Naive thymus-derived CD8-positive, alpha-beta T cell (primary cell): Measurements from ENCODE around the gene GART. TPM values are rescaled to one million over a fixed set of nuclear protein-coding genes. Genes with fewer than 3 reads are reported as not detected.

ENCODE experiments used
- ATAC-seq, 2 donors: fragments of 150-1000 bp; cut with Tn5 transposase in 1 of 2; sonication (Bioruptor Pico), chemical (Tn5 transposase) in 1 of 2; 1 replicate in 1 of 2; 2 replicates in 1 of 2; pipeline ENCODE4 v1.10.0; 2021; ENCODE audit warnings: mild to moderate bottlenecking in 2 of 2, moderate library complexity in 2 of 2
- POLR2A ChIA-PET: fragments of 350-600 bp; sonication (Branson Sonifier 250); formaldehyde crosslinking; loops from one replicate; lab custom pipeline; 2021; ENCODE audit warnings: antibody characterized with exemption; lab: Charles Lee
- DNase-seq, 10 donors: peaks; one replicate each; pipeline versions ENCODE4 v3.0.0 to v3.0.0-alpha.2; 2020 to 2022
- H3K27ac Mint-ChIP-seq, 10 donors: one replicate each; pipeline ENCODE4 v1.8.0; 2020 to 2022; ENCODE audit warnings: mild to moderate bottlenecking in 10 of 10, mixed read lengths in 10 of 10, moderate library complexity in 4 of 10, inconsistent platforms in 1 of 10
- H3K27me3 Mint-ChIP-seq, 5 donors: one replicate each; pipeline ENCODE4 v1.8.0; 2021 to 2022; ENCODE audit warnings: mixed read lengths in 5 of 5
- H3K36me3 Mint-ChIP-seq, 3 donors: one replicate each; pipeline ENCODE4 v1.8.0; 2020 to 2022; ENCODE audit warnings: mixed read lengths in 3 of 3, mild to moderate bottlenecking in 2 of 3, inconsistent platforms in 1 of 3
- H3K4me1 Mint-ChIP-seq, 4 donors: one replicate each; pipeline ENCODE4 v1.8.0; 2021 to 2022; ENCODE audit warnings: mixed read lengths in 4 of 4
- H3K4me3 Mint-ChIP-seq, 10 donors: one replicate each; pipeline ENCODE4 v1.8.0; 2020 to 2022; ENCODE audit warnings: mild to moderate bottlenecking in 10 of 10, mixed read lengths in 10 of 10, moderate library complexity in 6 of 10, inconsistent platforms in 1 of 10
- H3K9me3 Mint-ChIP-seq, 9 donors: one replicate each; pipeline ENCODE4 v1.8.0; 2020 to 2022; ENCODE audit warnings: mixed read lengths in 9 of 9, mild to moderate bottlenecking in 3 of 9, inconsistent platforms in 1 of 9, moderate library complexity in 1 of 9
- polyA plus RNA-seq, 3 donors: library from polyadenylated mRNA; unstranded; fragments of 300-500 nt; fragmentation: Illumina TruSeq; gene quantifications; one replicate each; pipeline ENCODE4 v1.2.3, GENCODE V29; 2021
- total RNA-seq, 8 experiments: library from RNA in 2 of 8; stranded (reverse) in 2 of 8; gene quantifications; one replicate each; pipeline ENCODE4 v1.2.3 and lab custom pipeline; 2021 to 2026

GART gene
- total and polyA plus RNA-seq, 5 experiments from 2014 or later, result 40.2 to 91.8 (median 54.4) TPM

DNA sequence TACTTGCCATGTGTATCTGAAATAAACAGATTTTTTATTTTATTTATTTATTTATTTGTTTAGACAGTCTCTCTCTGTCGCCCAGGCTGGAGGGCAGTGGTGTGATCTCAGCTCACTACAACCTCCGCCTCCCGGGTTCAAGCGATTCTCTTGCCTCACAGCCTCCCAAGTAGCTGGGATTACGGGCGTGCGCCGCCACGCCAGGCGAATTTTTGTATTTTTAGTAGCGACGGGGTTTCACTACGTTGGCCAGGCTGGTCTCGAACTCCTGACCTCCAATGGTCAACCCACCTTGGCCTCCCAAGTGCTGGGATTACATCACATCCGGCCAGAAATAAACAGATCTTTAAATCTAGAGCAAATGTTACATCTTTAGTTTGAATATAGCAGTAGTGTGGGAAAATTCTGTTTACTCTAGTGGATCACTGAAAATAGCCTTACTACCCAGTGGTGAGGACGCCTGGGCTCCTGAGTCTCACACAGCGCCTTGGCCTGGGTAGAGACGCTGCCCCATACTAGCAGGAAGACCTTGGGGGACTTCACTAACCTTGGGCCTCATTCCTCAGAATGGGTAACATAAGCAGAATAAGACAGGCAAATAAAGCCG, 709 bp downstream of the GART start:
- H3K27me3 Mint-ChIP-seq, result peaks cover 0 to 2% (median 0%) of the 10 kb centered on the region in 5 donors
- no peaks in the 10 kb centered on the region for H3K9me3 Mint-ChIP-seq
- H3K4me3 Mint-ChIP-seq, result peak overlapping the region; percentile 92 to 100 (median 99)
- H3K27ac Mint-ChIP-seq, result peak overlapping the region; percentile 99 to 100 (median 100)
- POLR2A ChIA-PET, result interaction anchor here (1.2 to 4.3 kb wide), 8 partner anchors 18 to 770 kb away, joined by 3 to 82 read pairs (median 18); partner anchors contain the start of genes DNAJC28, DONSON, IFNAR1 and PAXBP1
- no peak for ATAC-seq
- H3K4me1 Mint-ChIP-seq, result peaks cover 22 to 51% (median 49%) of the 10 kb centered on the region in 4 donors
- peaks cover 13 to 35% (median 24%) of the 10 kb centered on the region in 3 donors for H3K36me3 Mint-ChIP-seq
- no peak for DNase-seq

DNA sequence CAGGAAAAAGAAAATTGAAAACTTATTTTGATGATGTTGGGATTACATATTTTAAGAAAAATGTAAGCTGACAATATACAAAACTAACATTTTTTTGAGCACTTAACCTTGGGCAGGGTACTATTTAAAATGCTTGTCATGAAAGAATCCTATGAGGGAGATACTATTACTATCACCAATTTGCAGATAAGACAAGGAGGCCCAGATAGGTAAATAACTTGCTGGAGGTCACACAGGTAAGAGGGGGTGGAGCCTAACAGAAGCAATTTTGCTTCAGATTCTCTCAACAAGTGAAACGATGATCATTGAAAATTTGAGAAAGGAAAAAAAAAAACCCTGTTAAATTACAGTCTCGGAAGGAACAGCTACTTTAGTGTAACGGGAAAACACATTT, 1.2 kb downstream of the GART start:
- peak overlapping the region; percentile 79 to 100 (median 94) for H3K27ac Mint-ChIP-seq
- H3K4me3 Mint-ChIP-seq, result peak overlapping the region; percentile 61 to 100 (median 82)
- DNase-seq, result no peak
- no peaks in the 10 kb centered on the region for H3K9me3 Mint-ChIP-seq
- POLR2A ChIA-PET, result interaction anchor here (1.8 to 4.3 kb wide), 4 partner anchors 20 to 60 kb away, joined by 3 to 82 read pairs (median 38); partner anchors contain the start of genes DNAJC28, DONSON and TMEM50B
- H3K4me1 Mint-ChIP-seq, result peaks cover 22 to 46% (median 44%) of the 10 kb centered on the region in 4 donors
- no peak for ATAC-seq
- peaks cover 0 to 2% (median 0%) of the 10 kb centered on the region in 5 donors for H3K27me3 Mint-ChIP-seq
- H3K36me3 Mint-ChIP-seq, result peaks cover 13 to 36% (median 24%) of the 10 kb centered on the region in 3 donors

DNA sequence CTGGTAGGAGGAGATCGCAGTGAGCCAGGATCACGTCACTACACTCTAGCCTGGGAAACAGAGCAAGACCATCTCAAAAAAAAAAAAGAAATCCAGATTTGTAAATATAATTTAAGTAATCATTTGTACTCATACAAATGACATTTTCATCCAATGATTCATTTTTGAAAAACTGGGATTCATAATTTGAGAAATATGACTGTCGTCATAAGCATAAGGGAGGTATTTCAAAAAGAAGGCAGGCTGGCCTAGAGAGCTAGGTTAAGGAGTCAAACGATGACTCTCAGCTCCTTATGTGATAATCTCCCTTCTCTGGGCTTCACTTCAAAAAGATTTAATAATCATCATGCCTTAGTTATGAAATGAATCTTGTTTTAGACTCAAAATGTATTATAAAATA, 2.3 kb downstream of the GART start:
- POLR2A ChIA-PET, result interaction anchor here (0.6 to 4.3 kb wide), 2 partner anchors 59 to 399 kb away, joined by 3 to 82 read pairs; partner anchors contain the start of gene TMEM50B
- peak overlapping the region in 6 of 10 donors; percentile 8 to 100 (median 64) for H3K27ac Mint-ChIP-seq
- ATAC-seq (no peak), DNase-seq (no peak)
- peaks cover 22 to 38% (median 36%) of the 10 kb centered on the region in 4 donors for H3K4me1 Mint-ChIP-seq
- no peak overlapping the region for H3K4me3 Mint-ChIP-seq
- H3K36me3 Mint-ChIP-seq, result peaks cover 13 to 47% (median 24%) of the 10 kb centered on the region in 3 donors
- peaks cover 0 to 2% (median 0%) of the 10 kb centered on the region in 5 donors for H3K27me3 Mint-ChIP-seq
- no peaks in the 10 kb centered on the region for H3K9me3 Mint-ChIP-seq

DNA sequence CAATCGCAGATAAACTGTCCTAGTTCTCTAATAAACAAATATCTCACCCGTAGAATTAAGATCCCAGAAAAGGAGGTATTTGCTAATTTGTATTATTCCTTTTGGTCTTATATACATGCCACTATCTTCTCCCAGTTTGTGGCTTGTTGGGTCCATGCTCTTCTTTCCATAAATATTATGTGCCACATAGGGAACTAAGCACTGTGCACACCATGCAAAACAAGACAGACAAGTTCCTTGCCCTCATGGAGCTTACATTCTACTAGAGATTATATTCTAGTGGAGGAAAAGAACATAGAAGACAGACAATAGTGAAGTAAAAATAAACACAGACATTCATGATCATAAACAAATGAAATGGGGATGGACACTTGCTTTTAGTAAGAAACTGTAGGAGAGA, 4.7 kb downstream of the GART start:
- Mint-ChIP-seq H3K4me3 (no peak overlapping the region), H3K4me1 (peaks cover 16 to 32% (median 26%) of the 10 kb centered on the region in 4 donors), H3K36me3 (peaks cover 7 to 69% (median 29%) of the 10 kb centered on the region in 3 donors), H3K27ac (no peak overlapping the region), H3K9me3 (no peaks in the 10 kb centered on the region), H3K27me3 (no peaks in the 10 kb centered on the region)
- ATAC-seq (no peak), DNase-seq (no peak)
- POLR2A ChIA-PET, result interaction anchor here (0.9 kb wide), 1 partner anchor 57 kb away, joined by 3 read pairs; the partner anchor contains the start of gene TMEM50B

DNA sequence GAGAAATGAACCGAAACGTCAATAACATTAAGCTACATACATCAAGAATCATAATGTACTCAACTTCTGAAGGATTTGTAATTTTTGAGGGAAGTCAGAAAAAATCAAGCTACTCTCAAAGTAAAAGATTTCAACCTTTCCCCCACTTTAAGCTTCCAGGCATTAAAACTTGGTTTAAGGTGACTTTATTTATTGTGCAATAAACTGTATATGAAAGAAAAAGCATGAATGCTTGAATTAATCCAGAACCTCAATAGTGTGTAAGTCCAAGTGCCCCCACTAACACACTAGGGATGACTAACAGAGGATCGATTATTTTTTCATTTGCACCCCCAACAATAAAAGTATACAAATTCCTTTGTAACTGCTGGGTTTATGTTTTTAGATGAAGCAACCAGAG, 10.9 kb downstream of the GART start:
- H3K27ac Mint-ChIP-seq, result no peak overlapping the region
- POLR2A ChIA-PET, result no interaction called here
- DNase-seq (no peak), ATAC-seq (no peak)
- peaks cover 0 to 94% (median 24%) of the 10 kb centered on the region in 3 donors for H3K36me3 Mint-ChIP-seq
- no peaks in the 10 kb centered on the region for H3K4me1 Mint-ChIP-seq
- no peaks in the 10 kb centered on the region for H3K27me3 Mint-ChIP-seq
- H3K9me3 Mint-ChIP-seq, result no peaks in the 10 kb centered on the region
- no peak overlapping the region for H3K4me3 Mint-ChIP-seq

DNA sequence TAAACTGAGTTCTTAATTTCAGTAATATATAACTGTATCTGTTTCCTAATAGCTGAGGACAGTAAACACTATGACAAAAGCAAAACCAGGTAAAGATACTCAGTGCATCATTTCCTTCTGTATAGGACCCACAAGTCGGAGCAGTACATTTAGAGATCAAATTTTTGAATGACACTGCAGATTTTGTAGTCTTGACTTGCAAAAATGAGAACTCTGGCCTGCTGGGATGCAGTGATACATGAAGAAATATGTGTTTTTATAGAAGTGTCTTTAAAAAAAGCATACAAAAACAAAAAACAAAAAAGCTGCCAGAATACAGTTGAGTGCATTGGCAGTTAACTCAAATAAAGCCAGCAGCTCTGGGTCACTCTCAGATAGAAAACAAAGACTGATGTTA, 19.0 kb downstream of the GART start:
- Mint-ChIP-seq H3K4me1 (no peaks in the 10 kb centered on the region), H3K9me3 (no peaks in the 10 kb centered on the region), H3K4me3 (no peak overlapping the region), H3K36me3 (peaks cover 0 to 66% (median 14%) of the 10 kb centered on the region in 3 donors), H3K27ac (peak overlapping the region in 1 of 10 donors; percentile 28), H3K27me3 (no peaks in the 10 kb centered on the region)
- POLR2A ChIA-PET, result interaction anchor here (0.5 kb wide), 1 partner anchor 25 kb away, joined by 3 read pairs; no protein-coding TSS in a partner anchor
- no peak for ATAC-seq
- DNase-seq, result no peak

DNA sequence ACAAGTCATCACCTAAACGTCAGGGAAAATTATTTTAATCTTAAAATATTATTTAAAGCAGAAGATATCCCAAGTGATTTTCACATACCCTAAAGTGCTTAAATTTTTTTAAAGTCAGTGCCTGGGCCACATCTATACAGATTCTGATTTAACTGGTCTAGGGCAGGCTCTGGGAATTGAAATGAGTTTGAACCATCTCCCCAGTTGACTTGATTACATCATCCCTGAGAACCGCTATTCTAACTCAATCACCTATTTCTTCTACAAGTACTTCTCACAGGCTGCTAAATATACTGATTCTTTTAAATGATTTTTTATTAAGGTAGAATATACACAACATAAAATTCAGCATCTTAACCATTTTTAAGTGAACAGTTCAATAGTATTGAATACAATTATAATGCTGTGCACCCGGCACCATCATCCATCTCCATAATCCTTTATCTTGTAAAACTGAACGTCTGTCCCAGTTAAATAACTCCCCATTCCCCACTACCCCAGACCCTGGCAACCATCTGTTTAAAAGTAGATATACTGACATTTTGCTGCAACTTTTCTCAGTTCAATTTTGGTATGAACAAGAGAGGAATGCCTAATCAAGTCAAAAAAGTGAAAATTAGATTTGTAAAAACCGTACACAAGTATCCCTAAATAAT, 19.5 kb downstream of the GART start:
- peak overlapping the region in 3 of 10 donors; percentile 28 to 54 (median 43) for H3K27ac Mint-ChIP-seq
- POLR2A ChIA-PET, result no interaction called here
- ATAC-seq (no peak), DNase-seq (no peak)
- H3K36me3 Mint-ChIP-seq, result peaks cover 0 to 66% (median 14%) of the 10 kb centered on the region in 3 donors
- H3K9me3 Mint-ChIP-seq, result no peaks in the 10 kb centered on the region
- H3K4me3 Mint-ChIP-seq, result no peak overlapping the region
- H3K27me3 Mint-ChIP-seq, result no peaks in the 10 kb centered on the region
- H3K4me1 Mint-ChIP-seq, result no peaks in the 10 kb centered on the region

DNA sequence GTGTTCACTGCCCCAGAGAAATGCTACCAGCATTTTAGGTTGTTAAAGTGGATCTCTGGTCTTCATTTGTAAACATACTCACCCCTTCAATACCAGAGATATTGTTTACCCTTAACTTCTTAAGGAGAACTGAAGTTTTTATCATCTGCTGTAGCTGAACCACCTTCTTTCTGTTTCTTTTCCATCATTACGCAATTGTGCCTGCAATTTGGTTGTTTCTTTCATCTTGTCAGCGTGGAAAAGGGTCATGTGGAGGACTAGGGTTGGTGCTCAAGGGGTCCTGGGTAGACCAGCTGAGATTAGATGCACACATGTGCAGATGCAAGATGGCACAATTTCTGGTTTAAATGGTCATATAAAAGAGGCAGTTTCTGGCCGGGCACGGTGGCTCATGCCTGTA, 23.0 kb downstream of the GART start:
- Mint-ChIP-seq H3K4me3 (no peak overlapping the region), H3K27me3 (no peaks in the 10 kb centered on the region), H3K27ac (peak overlapping the region in 1 of 10 donors; percentile 57), H3K4me1 (peaks cover 0 to 4% (median 0%) of the 10 kb centered on the region in 4 donors), H3K36me3 (peaks cover 4 to 70% (median 24%) of the 10 kb centered on the region in 3 donors), H3K9me3 (no peaks in the 10 kb centered on the region)
- DNase-seq, result no peak
- POLR2A ChIA-PET, result interaction anchor here (0.7 kb wide), 1 partner anchor 1329 kb away, joined by 3 read pairs; no protein-coding TSS in a partner anchor
- no peak for ATAC-seq

DNA sequence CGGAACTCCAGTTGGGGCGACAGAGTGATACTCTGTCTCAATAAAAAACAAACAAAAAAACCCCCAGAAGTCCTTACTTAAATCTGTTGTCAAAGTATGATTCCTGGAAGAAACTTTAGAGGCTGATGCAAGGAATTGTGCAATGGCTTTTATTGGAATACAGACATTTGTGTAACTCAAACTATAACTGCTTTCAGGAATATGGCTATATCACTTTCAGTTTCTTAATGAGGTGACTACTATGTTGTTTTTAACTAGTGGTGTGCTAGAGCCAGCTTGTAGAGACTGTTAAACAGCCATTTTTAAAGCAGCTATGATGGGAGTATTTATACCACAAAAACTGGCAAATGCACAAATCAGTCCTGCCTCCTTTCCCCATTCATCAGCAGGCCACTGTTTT, 27.7 kb downstream of the GART start:
- H3K27ac Mint-ChIP-seq, result no peak overlapping the region
- H3K4me3 Mint-ChIP-seq, result no peak overlapping the region
- DNase-seq (no peak), ATAC-seq (no peak)
- POLR2A ChIA-PET, result interaction anchor here (0.6 to 1.2 kb wide), 2 partner anchors 24 to 34 kb away, joined by 3 to 6 read pairs; partner anchors contain the start of gene TMEM50B
- peaks cover 22 to 92% (median 23%) of the 10 kb centered on the region in 3 donors for H3K36me3 Mint-ChIP-seq
- peaks cover 0 to 4% (median 0%) of the 10 kb centered on the region in 4 donors for H3K4me1 Mint-ChIP-seq
- no peaks in the 10 kb centered on the region for H3K27me3 Mint-ChIP-seq
- H3K9me3 Mint-ChIP-seq, result no peaks in the 10 kb centered on the region

DNA sequence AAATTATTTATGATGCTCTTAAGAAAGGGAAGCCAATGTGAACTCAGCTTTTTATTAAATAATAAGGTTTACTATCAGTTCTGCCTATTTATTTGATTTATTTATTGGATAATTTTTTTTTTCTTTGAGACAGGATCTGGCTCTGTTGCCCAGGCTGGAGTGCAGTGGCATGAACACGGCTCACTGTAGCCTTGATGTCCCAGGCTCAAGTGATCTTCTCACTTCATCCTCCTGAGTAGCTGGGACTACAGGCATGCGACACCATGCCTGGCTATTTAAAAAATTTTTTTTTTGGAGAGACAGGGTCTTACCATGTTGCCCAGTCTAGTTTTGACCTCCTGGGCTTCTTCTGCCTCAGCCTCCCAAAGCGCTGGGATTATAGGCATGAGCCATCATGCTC, 29.4 kb downstream of the GART start:
- no peaks in the 10 kb centered on the region for H3K9me3 Mint-ChIP-seq
- ATAC-seq (no peak), DNase-seq (no peak)
- peaks cover 26 to 89% (median 28%) of the 10 kb centered on the region in 3 donors for H3K36me3 Mint-ChIP-seq
- H3K4me1 Mint-ChIP-seq, result peaks cover 0 to 4% (median 0%) of the 10 kb centered on the region in 4 donors
- no peak overlapping the region for H3K4me3 Mint-ChIP-seq
- POLR2A ChIA-PET, result interaction anchor here (0.7 kb wide), 1 partner anchor 33 kb away, joined by 3 read pairs; the partner anchor contains the start of gene TMEM50B
- H3K27me3 Mint-ChIP-seq, result no peaks in the 10 kb centered on the region
- no peak overlapping the region for H3K27ac Mint-ChIP-seq

DNA sequence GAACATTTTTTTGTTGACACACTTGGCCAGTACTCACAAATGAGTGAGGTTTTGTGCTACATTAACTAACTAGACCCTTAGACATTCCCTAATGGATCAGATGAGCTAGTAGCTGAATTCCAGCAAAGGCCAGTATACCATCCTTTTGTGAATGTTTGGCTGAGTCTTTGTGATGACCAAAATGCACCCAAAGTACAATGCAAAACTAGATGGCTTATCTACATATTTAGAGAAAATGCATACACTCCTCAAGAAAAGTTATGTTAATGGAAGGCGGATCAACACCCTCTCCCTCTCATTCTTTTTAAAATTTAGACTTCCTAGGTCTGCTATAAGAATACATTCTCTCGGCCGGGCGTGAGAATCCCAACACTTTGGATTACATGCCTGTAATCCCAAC, 30.3 kb downstream of the GART start:
- Mint-ChIP-seq H3K4me3 (no peak overlapping the region), H3K36me3 (peaks cover 31 to 88% (median 32%) of the 10 kb centered on the region in 3 donors), H3K9me3 (peaks cover 0 to 6% (median 0%) of the 10 kb centered on the region in 9 donors), H3K4me1 (peaks cover 0 to 4% (median 0%) of the 10 kb centered on the region in 4 donors), H3K27me3 (no peaks in the 10 kb centered on the region), H3K27ac (peak overlapping the region in 2 of 10 donors; percentile 15 to 20)
- POLR2A ChIA-PET, result no interaction called here
- ATAC-seq (no peak), DNase-seq (no peak)

DNA sequence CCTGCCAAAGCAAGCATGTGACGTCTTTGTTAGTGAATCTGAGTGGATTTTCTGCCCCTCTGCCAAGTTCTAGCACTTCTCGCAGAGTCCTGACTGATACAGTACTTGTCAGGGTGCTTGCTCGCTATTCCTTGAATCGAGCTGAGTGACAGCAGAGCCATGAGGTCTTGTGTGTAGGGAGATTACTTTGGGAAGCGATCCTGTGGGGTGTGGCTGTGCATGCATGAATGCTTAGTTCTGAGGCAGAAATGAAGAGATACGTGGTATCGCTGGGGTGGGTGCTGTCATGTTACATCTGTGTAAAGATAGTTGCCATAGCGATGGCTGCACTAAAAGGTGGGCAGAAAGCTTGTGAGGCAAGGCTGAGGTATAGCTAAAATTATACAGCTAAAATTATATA, 31.1 kb downstream of the GART start:
- DNase-seq, result no peak
- POLR2A ChIA-PET, result no interaction called here
- ATAC-seq, result no peak
- peaks cover 30 to 85% (median 31%) of the 10 kb centered on the region in 3 donors for H3K36me3 Mint-ChIP-seq
- no peaks in the 10 kb centered on the region for H3K27me3 Mint-ChIP-seq
- H3K4me1 Mint-ChIP-seq, result peaks cover 0 to 4% (median 0%) of the 10 kb centered on the region in 4 donors
- peak overlapping the region in 2 of 10 donors; percentile 2 to 11 for H3K27ac Mint-ChIP-seq
- H3K4me3 Mint-ChIP-seq, result no peak overlapping the region
- peaks cover 0 to 7% (median 0%) of the 10 kb centered on the region in 9 donors for H3K9me3 Mint-ChIP-seq
